BLaER1 (cell line): ENCODE data around the gene MYH3.

Experiments used
- H3K27ac ChIP-seq: shearing (Covaris generic); formaldehyde crosslinking; 2 replicates; pipeline ENCODE4 v1.8.1; 2022
- H3K27me3 ChIP-seq: shearing (Covaris generic); formaldehyde crosslinking; 2 replicates; pipeline ENCODE4 v1.8.1; 2022
- H3K36me3 ChIP-seq: shearing (Covaris generic); formaldehyde crosslinking; 2 replicates; pipeline ENCODE4 v1.8.1; 2022
- H3K4me1 ChIP-seq: shearing (Covaris generic); formaldehyde crosslinking; 2 replicates; pipeline ENCODE4 v1.8.1; 2022
- H3K4me2 ChIP-seq: shearing (Covaris generic); formaldehyde crosslinking; 2 replicates; pipeline ENCODE4 v1.8.1; 2022
- H3K4me3 ChIP-seq: shearing (Covaris generic); formaldehyde crosslinking; 2 replicates; pipeline ENCODE4 v1.8.1; 2022
- H3K9ac ChIP-seq: shearing (Covaris generic); formaldehyde crosslinking; 2 replicates; pipeline ENCODE4 v1.8.1; 2022
- H3K9me3 ChIP-seq: shearing (Covaris generic); formaldehyde crosslinking; 2 replicates; pipeline ENCODE4 v1.8.1; 2022
- H4K20me1 ChIP-seq: shearing (Covaris generic); formaldehyde crosslinking; 2 replicates; pipeline ENCODE4 v1.8.1; 2022
- Cebpa-rat ChIP-seq: shearing (Covaris generic); IDR thresholded peaks from 2 replicates; pipeline ENCODE4 v1.8.1; 2022

MYH3 gene

DNA sequence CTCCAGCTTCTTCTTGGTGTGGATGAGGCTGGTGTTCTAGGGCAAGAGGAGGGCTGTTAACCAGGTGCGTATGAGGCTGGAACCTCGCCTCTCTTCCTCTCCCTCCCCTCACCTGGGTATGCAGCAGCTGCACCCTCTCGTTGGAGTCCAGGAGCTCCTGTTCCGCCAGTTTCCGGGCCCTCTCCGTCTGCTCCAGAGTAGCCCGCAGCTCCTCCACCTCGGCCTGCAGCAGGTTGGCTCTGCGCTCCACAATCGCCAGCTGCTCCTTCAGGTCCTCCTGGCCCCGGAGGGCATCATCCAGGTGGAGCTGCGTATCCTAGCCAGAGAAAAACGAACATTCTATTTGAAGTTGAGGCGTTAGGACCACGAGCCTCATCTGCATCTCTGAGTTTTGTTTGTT, 25.4 kb downstream of the MYH3 start:
- no peaks in the 10 kb centered on the region for H4K20me1 ChIP-seq
- no peak for TF ChIP-seq Cebpa-rat
- H3K9me3 ChIP-seq = no peaks in the 10 kb centered on the region
- H3K4me1 ChIP-seq = peaks cover 27% of the 10 kb centered on the region
- H3K4me2 ChIP-seq = no peak overlapping the region
- H3K9ac ChIP-seq = no peak overlapping the region
- H3K36me3 ChIP-seq = peaks cover 14% of the 10 kb centered on the region; the same call in 1 of the 2 replicates
- H3K27me3 ChIP-seq = no peaks in the 10 kb centered on the region
- H3K4me3 ChIP-seq = no peak overlapping the region
- no peak overlapping the region for H3K27ac ChIP-seq

DNA sequence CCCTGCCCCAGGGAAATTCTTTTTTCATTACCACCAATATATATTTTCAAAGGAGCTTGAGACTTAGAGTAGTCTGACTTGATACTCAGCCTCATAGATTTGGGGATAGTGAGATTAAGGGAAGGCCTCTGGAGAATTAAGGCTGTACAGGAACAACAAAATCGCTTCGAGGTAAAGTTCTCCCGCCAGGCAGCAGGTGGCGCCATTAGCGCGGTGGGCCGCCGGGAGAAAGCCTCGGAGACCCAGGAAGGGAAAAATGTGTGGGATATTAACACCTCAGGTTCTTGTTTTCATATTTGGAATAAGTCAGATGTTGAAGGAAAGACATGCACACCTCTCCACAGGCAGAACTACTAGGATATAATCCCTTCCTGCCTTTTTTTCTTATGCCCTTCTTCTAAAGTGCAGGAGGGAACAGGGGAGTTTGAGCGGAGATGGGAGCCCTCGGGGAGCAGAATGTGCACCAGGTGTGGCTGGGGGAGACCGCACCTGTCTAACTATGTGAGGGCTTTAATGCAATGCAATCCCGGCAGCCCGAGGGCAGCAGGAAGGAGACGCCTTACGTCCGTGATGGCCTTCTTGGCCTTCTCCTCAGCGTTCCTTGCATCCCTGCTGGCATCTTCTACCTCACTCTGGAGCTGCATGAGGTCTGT, 25.9 kb downstream of the MYH3 start:
- Histone ChIP-seq H3K27me3 (no peaks in the 10 kb centered on the region), H3K4me1 (peaks cover 27% of the 10 kb centered on the region), H3K9me3 (no peaks in the 10 kb centered on the region), H3K9ac (no peak overlapping the region), H3K36me3 (peaks cover 14% of the 10 kb centered on the region; the same call in 1 of the 2 replicates), H4K20me1 (no peaks in the 10 kb centered on the region), H3K4me3 (no peak overlapping the region), H3K27ac (no peak overlapping the region), H3K4me2 (no peak overlapping the region)
- TF ChIP-seq Cebpa-rat = no peak

DNA sequence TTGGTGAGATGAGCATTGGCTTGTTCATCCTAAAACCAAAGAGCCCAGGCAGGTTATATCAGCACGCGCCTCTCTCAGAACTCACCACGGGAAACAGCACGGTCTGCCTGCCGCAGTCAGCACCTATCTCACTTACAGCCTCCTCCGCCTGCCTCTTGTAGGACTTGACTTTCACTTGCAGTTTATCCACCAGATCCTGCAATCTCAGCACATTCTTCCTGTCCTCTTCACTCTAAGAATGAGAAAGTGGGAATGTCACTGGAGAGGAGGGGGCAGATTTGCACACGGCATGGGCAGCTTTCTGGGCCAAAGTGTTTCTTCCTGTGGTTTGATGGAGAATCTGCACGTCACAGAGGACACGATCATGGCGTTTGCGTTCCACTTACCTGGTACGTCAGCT, 27.4 kb downstream of the MYH3 start:
- H3K4me1 ChIP-seq = peaks cover 25% of the 10 kb centered on the region
- 0 out of 2 replicates have a peak, but pooled peaks cover 9% of the 10 kb centered on the region for H3K36me3 ChIP-seq
- no peak overlapping the region for H3K4me3 ChIP-seq
- no peak overlapping the region for H3K9ac ChIP-seq
- no peak overlapping the region for H3K4me2 ChIP-seq
- no peaks in the 10 kb centered on the region for H4K20me1 ChIP-seq
- no peaks in the 10 kb centered on the region for H3K9me3 ChIP-seq
- H3K27me3 ChIP-seq = no peaks in the 10 kb centered on the region
- H3K27ac ChIP-seq = no peak overlapping the region
- no peak for TF ChIP-seq Cebpa-rat

DNA sequence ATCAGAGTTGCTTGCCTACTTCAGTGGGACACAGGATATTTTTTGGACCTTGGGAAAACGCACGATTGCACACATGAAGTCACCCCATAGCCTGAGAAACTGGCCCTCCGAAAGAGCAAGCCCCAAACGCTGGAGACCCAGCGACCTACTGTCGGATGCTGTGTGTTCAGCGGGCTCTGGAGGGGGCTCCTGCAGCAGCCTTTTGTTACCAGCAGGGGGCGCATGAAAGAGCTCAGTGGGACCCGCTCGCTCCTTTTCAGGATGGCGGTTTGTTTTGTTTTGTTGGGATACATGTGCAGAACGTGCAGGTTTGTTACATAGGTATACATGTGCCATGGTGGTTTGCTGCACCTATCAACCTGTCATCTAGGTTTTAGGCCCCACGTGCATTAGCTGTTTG, 28.4 kb downstream of the MYH3 start:
- H4K20me1 ChIP-seq = no peaks in the 10 kb centered on the region
- no peak overlapping the region for H3K4me3 ChIP-seq
- H3K27me3 ChIP-seq = no peaks in the 10 kb centered on the region
- H3K4me2 ChIP-seq = no peak overlapping the region
- no peak for TF ChIP-seq Cebpa-rat
- peaks cover 16% of the 10 kb centered on the region for H3K4me1 ChIP-seq
- no peak overlapping the region for H3K9ac ChIP-seq
- no peak overlapping the region for H3K27ac ChIP-seq
- no peaks in the 10 kb centered on the region for H3K9me3 ChIP-seq
- H3K36me3 ChIP-seq = 0 out of 2 replicates have a peak, but pooled peaks cover 9% of the 10 kb centered on the region

DNA sequence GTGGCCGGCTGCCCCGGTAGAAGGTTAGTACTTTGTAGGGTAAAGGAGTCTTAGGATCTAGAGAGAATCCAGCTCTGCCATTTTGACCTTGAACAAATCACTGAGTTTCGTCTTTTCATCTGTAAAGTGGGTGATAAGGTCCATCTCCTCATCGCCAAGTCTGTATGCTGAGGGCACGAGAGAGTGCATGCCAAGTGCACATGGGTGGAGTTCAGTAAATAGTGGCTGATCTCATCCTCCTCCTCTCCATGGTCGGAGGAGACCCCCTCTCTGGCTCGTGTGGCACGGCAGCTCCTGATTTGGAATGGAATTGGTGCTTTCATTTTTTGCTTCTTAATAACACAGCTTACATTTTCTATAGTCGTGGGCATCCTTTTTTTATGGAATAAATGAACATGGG, 30.7 kb downstream of the MYH3 start:
- no peak overlapping the region for H3K4me3 ChIP-seq

DNA sequence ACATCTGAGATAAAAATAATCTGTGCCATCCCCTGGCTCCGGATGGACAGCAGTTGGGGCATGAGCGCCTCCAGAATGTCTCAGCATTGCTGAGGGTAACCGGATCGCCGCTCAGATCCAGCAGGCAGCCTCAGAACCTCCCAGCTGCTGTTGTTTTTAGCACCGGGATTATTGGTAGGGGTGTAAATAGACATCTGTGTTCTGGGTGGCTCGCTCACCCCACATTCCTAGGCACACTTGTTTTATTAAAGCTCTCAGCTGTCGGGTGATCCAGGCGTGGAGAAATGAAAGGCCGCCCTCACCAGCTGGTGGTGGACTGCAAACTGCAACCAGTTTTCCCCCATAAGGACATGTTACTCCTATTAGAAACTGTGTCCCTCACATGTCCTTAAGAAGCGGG, 32.1 kb downstream of the MYH3 start:
- no peak for TF ChIP-seq Cebpa-rat
- H3K36me3 ChIP-seq = 0 out of 2 replicates have a peak, but pooled peaks cover 9% of the 10 kb centered on the region
- H3K4me2 ChIP-seq = no peak overlapping the region
- H3K9me3 ChIP-seq = no peaks in the 10 kb centered on the region
- no peak overlapping the region for H3K4me3 ChIP-seq
- no peak overlapping the region for H3K9ac ChIP-seq
- no peak overlapping the region for H3K27ac ChIP-seq
- H4K20me1 ChIP-seq = no peaks in the 10 kb centered on the region
- H3K4me1 ChIP-seq = peaks cover 23% of the 10 kb centered on the region
- no peaks in the 10 kb centered on the region for H3K27me3 ChIP-seq

More for the DNA sequence above, 30.7 kb downstream of the MYH3 start:
- Histone ChIP-seq H4K20me1 (no peaks in the 10 kb centered on the region), H3K27ac (no peak overlapping the region), H3K9ac (no peak overlapping the region), H3K27me3 (no peaks in the 10 kb centered on the region), H3K4me1 (peaks cover 23% of the 10 kb centered on the region), H3K9me3 (no peaks in the 10 kb centered on the region), H3K36me3 (0 out of 2 replicates have a peak, but pooled peaks cover 9% of the 10 kb centered on the region), H3K4me2 (no peak overlapping the region)
- TF ChIP-seq Cebpa-rat = no peak

DNA sequence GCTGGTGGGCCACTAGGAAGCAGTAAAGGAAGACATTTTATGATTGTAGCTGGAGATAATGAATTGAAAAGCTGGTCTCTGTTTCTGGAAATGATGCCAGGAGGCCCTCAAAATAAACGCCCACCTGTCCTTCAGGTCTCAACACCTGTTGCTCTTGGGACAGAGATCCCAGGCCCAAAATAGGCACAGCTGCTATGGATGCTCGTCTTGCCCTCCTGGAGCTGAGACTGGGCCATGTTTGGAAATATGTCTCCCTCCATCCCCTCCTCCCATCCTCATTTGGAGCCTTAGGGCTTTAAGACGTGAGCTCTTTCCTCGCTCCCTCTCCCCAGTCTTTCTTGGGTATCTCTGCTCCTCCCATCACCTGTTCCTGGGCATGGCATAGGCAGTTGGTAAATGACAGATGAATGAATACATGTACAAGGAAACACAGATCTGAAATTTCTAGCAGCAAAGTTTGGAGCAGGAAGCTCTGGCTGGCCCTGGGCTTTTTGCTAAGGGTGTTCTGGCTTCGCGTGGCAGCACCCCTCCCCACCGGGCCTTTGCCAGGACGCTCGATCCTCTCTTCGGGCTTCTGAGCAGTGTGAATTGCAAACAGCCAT, 33.3 kb downstream of the MYH3 start:
- Histone ChIP-seq H3K4me1 (peaks cover 23% of the 10 kb centered on the region), H3K9ac (no peak overlapping the region), H3K27ac (no peak overlapping the region), H3K4me3 (no peak overlapping the region), H3K27me3 (no peaks in the 10 kb centered on the region), H3K9me3 (no peaks in the 10 kb centered on the region), H4K20me1 (no peaks in the 10 kb centered on the region), H3K4me2 (no peak overlapping the region), H3K36me3 (no peaks in the 10 kb centered on the region)
- TF ChIP-seq Cebpa-rat = no peak

DNA sequence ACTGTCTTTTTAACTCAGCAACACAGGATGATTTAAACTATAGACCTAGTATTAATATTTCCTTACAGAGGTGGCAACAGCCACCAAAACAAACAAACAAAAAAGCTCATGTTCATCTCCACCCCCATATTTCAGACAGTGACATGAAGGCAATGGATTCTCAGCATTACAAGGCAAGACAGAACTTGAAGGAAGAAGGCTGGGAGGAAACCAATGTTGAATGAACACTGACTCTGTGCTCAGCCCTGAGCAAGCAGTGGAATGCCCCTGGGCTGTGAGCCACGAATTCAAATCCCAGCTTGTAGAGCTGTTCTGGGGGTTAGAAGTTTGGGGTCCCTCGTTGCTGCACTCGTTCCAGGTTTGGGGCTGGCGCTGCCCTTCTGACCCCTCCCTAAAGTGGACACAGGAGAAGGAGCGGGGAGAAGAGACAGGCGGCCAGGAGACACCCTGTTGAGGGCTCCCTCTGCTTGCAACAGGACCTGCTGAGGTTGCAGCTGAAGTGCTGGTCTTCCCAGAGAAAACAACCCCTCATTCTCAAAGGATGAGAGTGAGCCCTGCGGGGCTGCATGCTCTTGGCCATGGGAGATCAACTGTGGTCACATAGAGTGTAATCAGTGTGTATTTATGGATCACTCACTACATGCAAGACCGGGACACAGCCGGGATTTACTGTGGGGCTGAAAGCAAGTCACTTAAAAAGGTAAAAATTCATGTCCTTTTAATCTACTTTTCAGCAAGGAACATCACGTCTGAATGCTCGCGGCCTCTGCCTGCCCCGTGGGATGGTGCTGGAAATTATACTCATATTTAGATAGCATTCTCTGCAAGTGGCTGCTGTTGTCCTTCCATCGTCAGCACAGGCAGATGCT, 34.3 kb downstream of the MYH3 start:
- peaks cover 19% of the 10 kb centered on the region for H3K4me1 ChIP-seq
- H3K27ac ChIP-seq = 0 out of 2 replicates have a peak overlapping the region, but pooled peaks have one; percentile 19
- no peaks in the 10 kb centered on the region for H4K20me1 ChIP-seq
- H3K27me3 ChIP-seq = no peaks in the 10 kb centered on the region
- TF ChIP-seq Cebpa-rat = no peak
- no peaks in the 10 kb centered on the region for H3K9me3 ChIP-seq
- peak overlapping the region; percentile 55 for H3K4me2 ChIP-seq
- H3K9ac ChIP-seq = 0 out of 2 replicates have a peak overlapping the region, but pooled peaks have one; percentile 13
- no peak overlapping the region for H3K4me3 ChIP-seq
- H3K36me3 ChIP-seq = no peaks in the 10 kb centered on the region

DNA sequence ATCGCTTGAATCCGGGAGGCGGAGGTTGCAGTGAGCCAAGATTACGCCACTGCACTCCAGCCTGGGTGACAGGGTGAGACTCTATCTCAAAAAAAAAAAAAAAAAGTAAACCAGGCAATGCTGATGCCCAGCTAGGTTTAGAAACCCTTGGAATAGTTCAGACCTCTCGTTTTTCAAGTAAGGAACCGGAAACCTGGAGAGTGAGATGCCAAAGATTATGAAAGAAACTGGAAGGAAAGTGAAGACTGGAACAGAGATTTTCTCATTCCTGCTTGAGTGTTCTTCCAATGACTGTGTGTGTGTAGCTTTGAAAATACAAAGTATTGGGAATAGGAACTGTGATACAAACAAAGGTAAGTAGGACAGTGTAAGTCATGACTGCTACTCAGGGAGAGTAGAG, 35.7 kb downstream of the MYH3 start:
- H3K9me3 ChIP-seq = no peaks in the 10 kb centered on the region
- H3K36me3 ChIP-seq = no peaks in the 10 kb centered on the region
- H3K9ac ChIP-seq = no peak overlapping the region
- no peaks in the 10 kb centered on the region for H4K20me1 ChIP-seq
- no peak overlapping the region for H3K27ac ChIP-seq
- no peak overlapping the region for H3K4me3 ChIP-seq
- no peaks in the 10 kb centered on the region for H3K27me3 ChIP-seq
- no peak for TF ChIP-seq Cebpa-rat
- no peak overlapping the region for H3K4me2 ChIP-seq
- H3K4me1 ChIP-seq = peaks cover 27% of the 10 kb centered on the region

DNA sequence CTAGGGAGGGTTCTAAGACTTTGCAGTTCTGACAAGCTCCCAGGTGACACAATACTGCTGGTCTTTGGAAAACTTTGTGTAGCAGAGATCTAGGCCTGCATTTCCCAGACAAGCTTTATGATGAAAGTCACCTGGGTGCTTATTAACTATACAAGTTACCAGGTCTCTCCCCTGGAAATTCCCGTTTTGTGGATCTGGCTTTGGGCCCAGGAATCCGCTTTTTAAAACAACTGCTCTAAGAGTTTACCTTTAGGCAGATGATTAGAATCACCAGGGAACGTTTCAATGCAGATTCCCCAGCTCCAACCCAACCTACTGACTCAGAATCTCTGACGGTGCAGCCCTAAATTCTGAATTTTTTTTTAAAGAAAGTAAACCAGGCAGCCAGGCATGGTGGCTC, 36.3 kb downstream of the MYH3 start:
- no peaks in the 10 kb centered on the region for H3K36me3 ChIP-seq
- no peak for TF ChIP-seq Cebpa-rat
- H3K4me3 ChIP-seq = no peak overlapping the region
- H3K9me3 ChIP-seq = no peaks in the 10 kb centered on the region
- no peaks in the 10 kb centered on the region for H4K20me1 ChIP-seq
- H3K27ac ChIP-seq = no peak overlapping the region
- H3K27me3 ChIP-seq = no peaks in the 10 kb centered on the region
- no peak overlapping the region for H3K9ac ChIP-seq
- peaks cover 27% of the 10 kb centered on the region for H3K4me1 ChIP-seq
- no peak overlapping the region for H3K4me2 ChIP-seq
